Measurements from ENCODE around the gene CELSR2.

- no peak for TF ChIP-seq POLR2A (IDR thresholded peaks at IDR 0.05)
- TF ChIP-seq, protein P1, sequence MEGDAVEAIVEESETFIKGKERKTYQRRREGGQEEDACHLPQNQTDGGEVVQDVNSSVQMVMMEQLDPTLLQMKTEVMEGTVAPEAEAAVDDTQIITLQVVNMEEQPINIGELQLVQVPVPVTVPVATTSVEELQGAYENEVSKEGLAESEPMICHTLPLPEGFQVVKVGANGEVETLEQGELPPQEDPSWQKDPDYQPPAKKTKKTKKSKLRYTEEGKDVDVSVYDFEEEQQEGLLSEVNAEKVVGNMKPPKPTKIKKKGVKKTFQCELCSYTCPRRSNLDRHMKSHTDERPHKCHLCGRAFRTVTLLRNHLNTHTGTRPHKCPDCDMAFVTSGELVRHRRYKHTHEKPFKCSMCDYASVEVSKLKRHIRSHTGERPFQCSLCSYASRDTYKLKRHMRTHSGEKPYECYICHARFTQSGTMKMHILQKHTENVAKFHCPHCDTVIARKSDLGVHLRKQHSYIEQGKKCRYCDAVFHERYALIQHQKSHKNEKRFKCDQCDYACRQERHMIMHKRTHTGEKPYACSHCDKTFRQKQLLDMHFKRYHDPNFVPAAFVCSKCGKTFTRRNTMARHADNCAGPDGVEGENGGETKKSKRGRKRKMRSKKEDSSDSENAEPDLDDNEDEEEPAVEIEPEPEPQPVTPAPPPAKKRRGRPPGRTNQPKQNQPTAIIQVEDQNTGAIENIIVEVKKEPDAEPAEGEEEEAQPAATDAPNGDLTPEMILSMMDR (IDR thresholded peaks at IDR 0.05), result no peak
These were observed 55.0 kb downstream of the CELSR2 start for GRCh38 chr1:109304226-109304920.

All from esophagus squamous epithelium (tissue), 4 donors.